Natural killer cell (primary cell): Measurements from ENCODE around the gene FIBCD1. TPM values are rescaled to one million over a fixed set of nuclear protein-coding genes. Genes with fewer than 3 reads are reported as not detected.

ENCODE experiments used
- ATAC-seq, 3 donors: fragments of 150-1000 bp in 2 of 3; fragments of 200-7000 bp in 1 of 3; cut with Tn5 transposase; 1 replicate in 1 of 3; 2 replicates in 2 of 3; pipeline ENCODE4 v1.10.0; 2021; ENCODE audit warnings: mild to moderate bottlenecking in 2 of 3, moderate library complexity in 2 of 3
- DNase-seq, 2 donors: peaks; one replicate each; pipeline versions ENCODE4 v3.0.0 to v3.0.0-alpha.2; 2013 to 2021; ENCODE audit warnings: mixed read lengths in 1 of 2
- H3K27ac ChIP-seq: one replicate; pipeline ENCODE4 v1.5.1; 2013; ENCODE audit warnings: mild to moderate bottlenecking, low read length
- H3K27me3 ChIP-seq: one replicate; pipeline ENCODE4 v1.6.1; 2013; ENCODE audit warnings: low read length; ENCODE audit not compliant: control insufficient read depth, insufficient read depth
- H3K36me3 ChIP-seq: one replicate; pipeline ENCODE4 v1.6.1; 2013; ENCODE audit warnings: low read length; ENCODE audit not compliant: control insufficient read depth, insufficient read depth
- H3K4me1 ChIP-seq: one replicate; pipeline ENCODE4 v1.6.1; 2013; ENCODE audit warnings: low read length; ENCODE audit not compliant: control insufficient read depth, insufficient read depth
- H3K4me3 ChIP-seq: one replicate; pipeline ENCODE4 v1.5.1; 2013; ENCODE audit warnings: low read length
- H3K9me3 ChIP-seq: one replicate; pipeline ENCODE4 v1.6.1; 2013; ENCODE audit warnings: low read length; ENCODE audit not compliant: control insufficient read depth, insufficient read depth
- H3K27ac Mint-ChIP-seq, 2 donors: one replicate each; pipeline ENCODE4 v1.8.0; 2022; ENCODE audit warnings: mild to moderate bottlenecking in 2 of 2, mixed read lengths in 2 of 2, moderate library complexity in 1 of 2
- H3K27me3 Mint-ChIP-seq, 2 donors: one replicate each; pipeline ENCODE4 v1.8.0; 2022; ENCODE audit warnings: low read depth in 2 of 2, mixed read lengths in 2 of 2
- H3K36me3 Mint-ChIP-seq: one replicate; pipeline ENCODE4 v1.8.0; 2022; ENCODE audit warnings: mixed read lengths
- H3K4me1 Mint-ChIP-seq, 2 donors: one replicate each; pipeline ENCODE4 v1.8.0; 2022; ENCODE audit warnings: mixed read lengths in 2 of 2
- H3K4me3 Mint-ChIP-seq: one replicate; pipeline ENCODE4 v1.8.0; 2022; ENCODE audit warnings: mild to moderate bottlenecking, moderate library complexity, mixed read lengths
- H3K9me3 Mint-ChIP-seq, 2 donors: one replicate each; pipeline ENCODE4 v1.8.0; 2022; ENCODE audit warnings: mixed read lengths in 2 of 2
- CTCF ChIP-seq: fragments of 200-600 bp; IDR thresholded peaks from one replicate; pipeline ENCODE4 v1.8.0; 2022; ENCODE audit warnings: antibody characterized with exemption
- WGBS: methylation state at CpG from one replicate; pipeline ENCODE4 v1.1.7; 2013; ENCODE audit warnings: missing lambda C conversion rate; ENCODE audit not compliant: insufficient coverage; 5-methylcytosine and 5-hydroxymethylcytosine counted together
- intact Hi-C: fragments of 100-400 bp; cut with micrococcal nuclease; formaldehyde crosslinking; loops from one replicate; pipeline ENCODE4 v1.14.2; 2022
- total RNA-seq, 4 donors: library from RNA; stranded (reverse); fragments of 120-200 nt in 1 of 4; gene quantifications; one replicate each; pipeline versions ENCODE4 v1.2.3 to v1.2.4, GENCODE V29; 2013 to 2022

Gene FIBCD1
- total RNA-seq, 3 donors from 2014 or later (not counting 1 experiment from before 2014, with no cell fraction given): not detected

GRCh38 chr9:130987054-130987453, 48.0 kb upstream of the FIBCD1 start:
- intact Hi-C loops: no loop called here
- WGBS: 90% methylated on average over 7 of the region's 7 CpGs
- H3K36me3 Mint-ChIP-seq: no peaks in the 10 kb centered on the region
- H3K9me3 ChIP-seq: no peaks in the 10 kb centered on the region
- no peak for TF ChIP-seq CTCF
- no peak for DNase-seq
- H3K4me1 ChIP-seq: no peaks in the 10 kb centered on the region
- H3K4me3 ChIP-seq: no peak overlapping the region
- no peak overlapping the region for H3K27ac ChIP-seq
- H3K27ac Mint-ChIP-seq: no peak overlapping the region
- H3K9me3 Mint-ChIP-seq: no peaks in the 10 kb centered on the region
- H3K36me3 ChIP-seq: no peaks in the 10 kb centered on the region
- no peaks in the 10 kb centered on the region for H3K27me3 Mint-ChIP-seq
- H3K4me1 Mint-ChIP-seq: peaks cover 0 to 5% of the 10 kb centered on the region in 2 donors
- ATAC-seq: no peak
- no peaks in the 10 kb centered on the region for H3K27me3 ChIP-seq
- no peak overlapping the region for H3K4me3 Mint-ChIP-seq

GRCh38 chr9:130986356-130986965, 47.4 kb upstream of the FIBCD1 start:
- H3K27me3 Mint-ChIP-seq: no peaks in the 10 kb centered on the region
- Histone ChIP-seq H3K9me3 (no peaks in the 10 kb centered on the region), H3K4me3 (no peak overlapping the region), H3K36me3 (no peaks in the 10 kb centered on the region), H3K27me3 (no peaks in the 10 kb centered on the region), H3K4me1 (peaks cover 1% of the 10 kb centered on the region), H3K27ac (no peak overlapping the region)
- TF ChIP-seq CTCF: no peak
- no peak for ATAC-seq
- intact Hi-C loops: no loop called here
- no peaks in the 10 kb centered on the region for H3K9me3 Mint-ChIP-seq
- H3K36me3 Mint-ChIP-seq: no peaks in the 10 kb centered on the region
- no peak overlapping the region for H3K4me3 Mint-ChIP-seq
- no peak for DNase-seq
- no peaks in the 10 kb centered on the region for H3K4me1 Mint-ChIP-seq
- H3K27ac Mint-ChIP-seq: no peak overlapping the region
- 88% methylated on average over 24 of the region's 24 CpGs for WGBS

- H3K9me3 ChIP-seq: no peaks in the 10 kb centered on the region
- WGBS: 81% methylated on average over 5 of the region's 5 CpGs
- no peak overlapping the region for H3K4me3 Mint-ChIP-seq
- DNase-seq: no peak
- no peaks in the 10 kb centered on the region for H3K27me3 ChIP-seq
- H3K27ac Mint-ChIP-seq: no peak overlapping the region
- no peaks in the 10 kb centered on the region for H3K4me1 Mint-ChIP-seq
- H3K27ac ChIP-seq: no peak overlapping the region
- no peaks in the 10 kb centered on the region for H3K27me3 Mint-ChIP-seq
- peaks cover 8% of the 10 kb centered on the region for H3K4me1 ChIP-seq
- H3K9me3 Mint-ChIP-seq: no peaks in the 10 kb centered on the region
- H3K36me3 Mint-ChIP-seq: no peaks in the 10 kb centered on the region
- H3K36me3 ChIP-seq: no peaks in the 10 kb centered on the region
- TF ChIP-seq CTCF: no peak
- no peak overlapping the region for H3K4me3 ChIP-seq
- ATAC-seq: no peak
- intact Hi-C loops: no loop called here
Observed at GRCh38 chr9:130985606-130986162, 46.6 kb upstream of the FIBCD1 start.

GRCh38 chr9:130985029-130985428, 46.0 kb upstream of the FIBCD1 start:
- TF ChIP-seq CTCF: no peak
- Mint-ChIP-seq H3K4me1 (no peaks in the 10 kb centered on the region), H3K9me3 (no peaks in the 10 kb centered on the region), H3K27me3 (peaks cover 0 to 6% of the 10 kb centered on the region in 2 donors), H3K27ac (no peak overlapping the region), H3K4me3 (no peak overlapping the region), H3K36me3 (no peaks in the 10 kb centered on the region)
- WGBS: 90% methylated on average over 6 of the region's 6 CpGs
- intact Hi-C loops: no loop called here
- H3K27ac ChIP-seq: no peak overlapping the region
- peaks cover 15% of the 10 kb centered on the region for H3K4me1 ChIP-seq
- no peak for ATAC-seq
- no peak for DNase-seq
- no peaks in the 10 kb centered on the region for H3K36me3 ChIP-seq
- no peak overlapping the region for H3K4me3 ChIP-seq
- no peaks in the 10 kb centered on the region for H3K9me3 ChIP-seq
- no peaks in the 10 kb centered on the region for H3K27me3 ChIP-seq
